HEK293T (cell line): ENCODE data around the gene WNT5B.

Source experiments
- CTCF ChIA-PET: fragments of 350-600 bp; formaldehyde crosslinking; extraction: SDS; loops from one replicate; lab custom pipeline; 2021; ENCODE audit warnings: antibody characterized with exemption, inconsistent platforms; lab: Yijun Ruan, JAX
- POLR2A ChIA-PET: fragments of 350-600 bp; formaldehyde crosslinking; extraction: SDS; loops from one replicate; lab custom pipeline; 2020; ENCODE audit warnings: antibody characterized with exemption, inconsistent platforms; lab: Yijun Ruan, JAX
- DNase-seq: peaks from one replicate; pipeline ENCODE4 v3.0.0; 2012; ENCODE audit warnings: mixed read lengths; ENCODE audit errors: extremely low spot score
- ARNT ChIP-seq: fragments of 450-650 bp; IDR thresholded peaks from 2 replicates; pipeline ENCODE4 v1.6.1; 2017; ENCODE audit warnings: mild to moderate bottlenecking
- BHLHE40 ChIP-seq: fragments of 450-650 bp; IDR thresholded peaks from 2 replicates; pipeline ENCODE4 v1.6.1; 2016; ENCODE audit warnings: mild to moderate bottlenecking, moderate library complexity, borderline replicate concordance
- CTBP1 ChIP-seq: fragments of 450-650 bp; IDR thresholded peaks from 2 replicates; pipeline ENCODE4 v1.6.1; 2016; ENCODE audit warnings: borderline replicate concordance
- ELF4 ChIP-seq: fragments of 450-650 bp; IDR thresholded peaks from 2 replicates; pipeline ENCODE4 v1.6.1; 2017; ENCODE audit warnings: antibody characterized with exemption
- FOXA1 ChIP-seq: fragments of 450-650 bp; IDR thresholded peaks from 2 replicates; pipeline ENCODE4 v1.6.1; 2016; ENCODE audit warnings: mild to moderate bottlenecking
- FOXK2 ChIP-seq: fragments of 450-650 bp; IDR thresholded peaks from 2 replicates; pipeline ENCODE4 v1.6.1; 2016; ENCODE audit warnings: mild to moderate bottlenecking
- FOXM1 ChIP-seq: fragments of 450-650 bp; IDR thresholded peaks from 2 replicates; pipeline ENCODE4 v1.6.1; 2017; ENCODE audit warnings: mild to moderate bottlenecking, borderline replicate concordance
- HDGF ChIP-seq: fragments of 450-650 bp; IDR thresholded peaks from 2 replicates; pipeline ENCODE4 v1.6.1; 2017; ENCODE audit warnings: antibody characterized with exemption, borderline replicate concordance
- L3MBTL2 ChIP-seq: fragments of 450-650 bp; conservative IDR thresholded peaks from 2 replicates; pipeline ENCODE4 v1.6.1; 2016; ENCODE audit warnings: mild to moderate bottlenecking
- LEF1 ChIP-seq: fragments of 450-650 bp; IDR thresholded peaks from 2 replicates; pipeline ENCODE4 v1.6.1; 2017; ENCODE audit warnings: mild to moderate bottlenecking, borderline replicate concordance
- NFRKB ChIP-seq: fragments of 450-650 bp; IDR thresholded peaks from 2 replicates; pipeline ENCODE4 v1.6.1; 2016; ENCODE audit warnings: mild to moderate bottlenecking, moderate library complexity
- SP1 ChIP-seq: fragments of 450-650 bp; IDR thresholded peaks from 2 replicates; pipeline ENCODE4 v1.6.1; 2017
- SUZ12 ChIP-seq: fragments of 450-650 bp; IDR thresholded peaks from 2 replicates; pipeline ENCODE4 v1.6.1; 2016; ENCODE audit warnings: mild to moderate bottlenecking
- TARDBP ChIP-seq: fragments of 450-650 bp; IDR thresholded peaks from 2 replicates; pipeline ENCODE4 v1.6.1; 2016
- ZNF384 ChIP-seq: fragments of 450-650 bp; IDR thresholded peaks from 2 replicates; pipeline ENCODE4 v1.6.1; 2016
- TF ChIP-seq, protein P1 (sequence below): fragments of 450-650 bp; IDR thresholded peaks from 2 replicates; pipeline ENCODE4 v1.6.1; 2016

The WNT5B gene

DNA sequence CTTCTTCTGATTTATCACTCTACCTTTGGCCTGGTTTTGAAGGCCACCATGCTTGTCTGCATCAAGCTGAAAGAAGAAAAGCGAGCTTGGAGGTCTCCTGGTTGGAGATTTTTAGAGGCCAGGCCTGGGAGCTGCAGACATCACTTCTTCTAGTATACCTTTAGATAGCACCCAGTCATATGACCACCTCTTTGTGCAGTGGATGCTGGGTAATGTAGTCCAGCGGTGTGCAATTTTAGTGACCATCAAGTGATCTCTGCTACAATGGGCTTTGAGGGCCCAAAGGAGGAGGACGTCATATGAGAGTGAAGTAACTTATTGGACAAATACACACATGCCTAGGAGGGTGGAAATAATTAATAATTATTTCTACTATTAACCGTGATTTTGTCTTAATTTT, 15.2 kb upstream of the WNT5B start:
- POLR2A ChIA-PET, result no interaction called here
- TF ChIP-seq ZNF384 (no peak), SP1 (no peak), FOXM1 (no peak), CTBP1 (no peak), L3MBTL2 (no peak), LEF1 (no peak), FOXA1 (no peak), ELF4 (no peak), SUZ12 (no peak), ARNT (no peak), NFRKB (no peak), BHLHE40 (no peak), FOXK2 (no peak)
- TF ChIP-seq, protein P1, sequence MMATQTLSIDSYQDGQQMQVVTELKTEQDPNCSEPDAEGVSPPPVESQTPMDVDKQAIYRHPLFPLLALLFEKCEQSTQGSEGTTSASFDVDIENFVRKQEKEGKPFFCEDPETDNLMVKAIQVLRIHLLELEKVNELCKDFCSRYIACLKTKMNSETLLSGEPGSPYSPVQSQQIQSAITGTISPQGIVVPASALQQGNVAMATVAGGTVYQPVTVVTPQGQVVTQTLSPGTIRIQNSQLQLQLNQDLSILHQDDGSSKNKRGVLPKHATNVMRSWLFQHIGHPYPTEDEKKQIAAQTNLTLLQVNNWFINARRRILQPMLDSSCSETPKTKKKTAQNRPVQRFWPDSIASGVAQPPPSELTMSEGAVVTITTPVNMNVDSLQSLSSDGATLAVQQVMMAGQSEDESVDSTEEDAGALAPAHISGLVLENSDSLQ, result no peak
- CTCF ChIA-PET, result interaction anchor here (1.9 kb wide), 1 partner anchor 496 kb away, joined by 7 read pairs; no protein-coding TSS in a partner anchor
- no peak for DNase-seq

DNA sequence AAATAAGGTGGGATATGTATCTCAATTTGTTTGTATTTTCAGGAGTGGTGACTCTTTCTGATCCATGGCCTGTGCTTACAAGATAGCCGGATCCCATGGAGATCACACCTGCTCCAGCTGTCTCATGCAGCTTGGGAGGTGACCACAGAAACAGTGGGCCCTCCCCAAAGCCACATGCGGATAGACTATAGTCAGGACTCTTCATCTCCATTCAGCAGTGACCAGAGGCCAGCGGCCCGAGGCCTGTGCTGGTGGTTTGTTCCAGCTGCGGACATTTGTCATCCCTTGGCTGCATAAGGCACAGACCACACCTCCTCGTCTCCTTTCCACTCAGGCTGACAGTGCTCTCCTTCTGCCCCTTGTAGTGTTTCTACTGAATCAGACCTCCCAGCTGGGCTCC, 14.7 kb upstream of the WNT5B start:
- POLR2A ChIA-PET, result no interaction called here
- no peak for DNase-seq
- CTCF ChIA-PET, result interaction anchor here (0.9 kb wide), 1 partner anchor 11 kb away, joined by 4 read pairs; no protein-coding TSS in a partner anchor
- TF ChIP-seq FOXM1 (no peak), FOXK2 (no peak), TARDBP (no peak), SUZ12 (no peak), CTBP1 (no peak), BHLHE40 (no peak), FOXA1 (no peak), ZNF384 (no peak), NFRKB (no peak), LEF1 (no peak), HDGF (no peak), SP1 (no peak), L3MBTL2 (no peak), ELF4 (no peak), ARNT (no peak)
- TF ChIP-seq, protein P1, result no peak

GRCh38 chr12:1616233-1617066, 12.6 kb upstream of the WNT5B start:
- ChIA-PET POLR2A (interaction anchor here (1.7 kb wide), 1 partner anchor 10 kb away, joined by 4 read pairs; no protein-coding TSS in a partner anchor), CTCF (interaction anchor here (1.0 kb wide), 1 partner anchor 18 kb away, joined by 3 read pairs; no protein-coding TSS in a partner anchor)
- TF ChIP-seq ARNT, result no peak
- TF ChIP-seq SUZ12, result no peak
- no peak for TF ChIP-seq SP1
- TF ChIP-seq ELF4, result no peak
- TF ChIP-seq, protein P1, result no peak
- no peak for TF ChIP-seq BHLHE40
- TF ChIP-seq L3MBTL2, result no peak
- no peak for TF ChIP-seq FOXK2
- TF ChIP-seq CTBP1, result no peak
- TF ChIP-seq FOXM1, result no peak
- TF ChIP-seq LEF1, result no peak
- TF ChIP-seq HDGF, result no peak
- no peak for TF ChIP-seq ZNF384
- TF ChIP-seq NFRKB, result no peak
- no peak for DNase-seq

GRCh38 chr12:1618489-1618888, 10.5 kb upstream of the WNT5B start:
- ChIA-PET CTCF (no interaction called here), POLR2A (no interaction called here)
- TF ChIP-seq NFRKB (no peak), SP1 (no peak), LEF1 (no peak), ZNF384 (no peak), L3MBTL2 (no peak), SUZ12 (no peak), FOXK2 (no peak)
- TF ChIP-seq, protein P1, result no peak
- no peak for DNase-seq

DNA sequence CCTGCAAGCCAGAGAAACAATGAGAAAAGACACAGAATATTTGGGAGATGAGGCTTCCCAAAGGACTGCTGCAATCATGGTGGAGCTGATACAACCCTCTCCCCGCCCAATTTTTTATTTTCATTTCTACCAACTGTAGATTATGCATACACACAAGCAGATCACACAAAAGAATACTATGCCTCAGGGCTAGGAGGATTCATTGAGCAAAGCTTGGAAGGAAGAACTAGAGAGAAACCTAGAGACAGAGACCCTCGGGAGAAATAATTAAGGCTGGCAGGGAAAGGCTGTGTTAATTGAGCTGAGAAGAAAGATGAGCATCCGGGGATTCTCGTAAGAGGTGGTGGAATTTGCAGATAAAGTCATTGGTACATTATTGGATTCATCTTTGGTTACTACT, 9.9 kb upstream of the WNT5B start:
- CTCF ChIA-PET, result no interaction called here
- POLR2A ChIA-PET, result no interaction called here
- TF ChIP-seq TARDBP, result no peak
- no peak for TF ChIP-seq CTBP1
- TF ChIP-seq BHLHE40, result no peak
- no peak for TF ChIP-seq ELF4
- no peak for TF ChIP-seq FOXM1
- TF ChIP-seq FOXK2, result no peak
- TF ChIP-seq ZNF384, result no peak
- no peak for TF ChIP-seq ARNT
- TF ChIP-seq, protein P1, result no peak
- TF ChIP-seq L3MBTL2, result no peak
- TF ChIP-seq SP1, result no peak
- TF ChIP-seq SUZ12, result no peak
- TF ChIP-seq FOXA1, result no peak
- no peak for DNase-seq
